ENCODE measurements around the gene KIFBP. TPM values are rescaled to one million over a fixed set of nuclear protein-coding genes. Genes with fewer than 3 reads are reported as not detected.

The KIFBP gene
- total RNA-seq, 1 donor from 2014 or later = 43.2 TPM

- no peak for TF ChIP-seq CTCF (IDR thresholded peaks at IDR 0.05)
- peaks cover 2% of the 10 kb centered on the region for H3K36me3 Mint-ChIP-seq (ENCODE audit: low read depth)
- H3K4me1 Mint-ChIP-seq (ENCODE audit: low read depth) = peaks cover 42% of the 10 kb centered on the region
- peak overlapping the region; percentile 93 for H3K27ac Mint-ChIP-seq (ENCODE audit: unreplicated experiment)
- no peaks in the 10 kb centered on the region for H3K9me3 Mint-ChIP-seq (ENCODE audit: low read depth)
- no peaks in the 10 kb centered on the region for H3K27me3 Mint-ChIP-seq (ENCODE audit: low read depth)
- H3K4me3 Mint-ChIP-seq (ENCODE audit: unreplicated experiment) = peak overlapping the region; percentile 92
- no peak for DNase-seq (ENCODE audit: low spot score)
These were observed 992 bp upstream of the KIFBP start for GRCh38 chr10:68987611-68988010.

GRCh38 chr10:68989317-68989990 lies 851 bp downstream of the KIFBP start:
- H3K9me3 Mint-ChIP-seq (ENCODE audit: low read depth) = no peaks in the 10 kb centered on the region
- H3K36me3 Mint-ChIP-seq (ENCODE audit: low read depth) = peaks cover 1% of the 10 kb centered on the region
- peak overlapping the region; percentile 85 for H3K27ac Mint-ChIP-seq (ENCODE audit: unreplicated experiment)
- H3K4me1 Mint-ChIP-seq (ENCODE audit: low read depth) = peaks cover 55% of the 10 kb centered on the region
- peak overlapping the region; percentile 92 for H3K4me3 Mint-ChIP-seq (ENCODE audit: unreplicated experiment)
- no peak for DNase-seq (ENCODE audit: low spot score)
- no peaks in the 10 kb centered on the region for H3K27me3 Mint-ChIP-seq (ENCODE audit: low read depth)
- no peak for TF ChIP-seq CTCF (IDR thresholded peaks at IDR 0.05)

- peak overlapping the region; percentile 97 for H3K27ac Mint-ChIP-seq (ENCODE audit: unreplicated experiment)
- peak overlapping the region; percentile 63 for H3K4me3 Mint-ChIP-seq (ENCODE audit: unreplicated experiment)
- no peaks in the 10 kb centered on the region for H3K27me3 Mint-ChIP-seq (ENCODE audit: low read depth)
- H3K4me1 Mint-ChIP-seq (ENCODE audit: low read depth) = peaks cover 70% of the 10 kb centered on the region
- DNase-seq (ENCODE audit: low spot score) = no peak
- TF ChIP-seq CTCF (IDR thresholded peaks at IDR 0.05) = no peak
- no peaks in the 10 kb centered on the region for H3K9me3 Mint-ChIP-seq (ENCODE audit: low read depth)
- peaks cover 1% of the 10 kb centered on the region for H3K36me3 Mint-ChIP-seq (ENCODE audit: low read depth)
These were observed 4.2 kb downstream of the KIFBP start for GRCh38 chr10:68992636-68993440.

- no peak for TF ChIP-seq CTCF (IDR thresholded peaks at IDR 0.05)
- H3K36me3 Mint-ChIP-seq (ENCODE audit: low read depth) = peaks cover 4% of the 10 kb centered on the region
- no peaks in the 10 kb centered on the region for H3K27me3 Mint-ChIP-seq (ENCODE audit: low read depth)
- peak overlapping the region; percentile 92 for H3K27ac Mint-ChIP-seq (ENCODE audit: unreplicated experiment)
- no peak for DNase-seq (ENCODE audit: low spot score)
- no peak overlapping the region for H3K4me3 Mint-ChIP-seq (ENCODE audit: unreplicated experiment)
- no peaks in the 10 kb centered on the region for H3K9me3 Mint-ChIP-seq (ENCODE audit: low read depth)
- H3K4me1 Mint-ChIP-seq (ENCODE audit: low read depth) = peaks cover 41% of the 10 kb centered on the region
These were observed 8.6 kb downstream of the KIFBP start for GRCh38 chr10:68997211-68997610.

- Mint-ChIP-seq H3K27me3 (ENCODE audit: low read depth) (no peaks in the 10 kb centered on the region), H3K4me1 (ENCODE audit: low read depth) (peaks cover 6% of the 10 kb centered on the region), H3K4me3 (ENCODE audit: unreplicated experiment) (no peak overlapping the region), H3K9me3 (ENCODE audit: low read depth) (no peaks in the 10 kb centered on the region), H3K27ac (ENCODE audit: unreplicated experiment) (no peak overlapping the region), H3K36me3 (ENCODE audit: low read depth) (peaks cover 7% of the 10 kb centered on the region)
- no peak for DNase-seq (ENCODE audit: low spot score)
- peak; percentile 86 for TF ChIP-seq CTCF (IDR thresholded peaks at IDR 0.05)
These were observed 16.2 kb downstream of the KIFBP start for GRCh38 chr10:69004821-69005220.
